NT2/D1 (cell line): ENCODE results near the gene PLEKHG5.
A peak's percentile ranks its signal among the peaks of the same experiment; 100 is the strongest.

ENCODE experiments used
- DNase-seq: peaks from one replicate; pipeline ENCODE4 v3.0.0-alpha.2; 2011; ENCODE audit warnings: low read depth, low spot score
- H3K27me3 ChIP-seq: 2 replicates; pipeline ENCODE4 v1.6.0; 2011; ENCODE audit warnings: mild to moderate bottlenecking; ENCODE audit not compliant: insufficient read length, insufficient read depth
- H3K36me3 ChIP-seq: 2 replicates; pipeline ENCODE4 v1.6.1; 2011; ENCODE audit warnings: mild to moderate bottlenecking, low read length, mixed read lengths; ENCODE audit not compliant: insufficient read depth, insufficient read length
- H3K4me1 ChIP-seq: 2 replicates; pipeline ENCODE4 v1.5.1; 2011; ENCODE audit not compliant: insufficient read depth, insufficient read length
- H3K4me3 ChIP-seq: 2 replicates; pipeline ENCODE4 v1.5.1; 2011; ENCODE audit warnings: low read depth; ENCODE audit not compliant: insufficient read length
- H3K9ac ChIP-seq: 2 replicates; pipeline ENCODE4 v1.6.0; 2011; ENCODE audit warnings: low read depth; ENCODE audit not compliant: insufficient read length
- H3K9me3 ChIP-seq: 2 replicates; pipeline ENCODE4 v1.5.1; 2011; ENCODE audit warnings: mild to moderate bottlenecking, low read length; ENCODE audit not compliant: insufficient read depth
- SUZ12 ChIP-seq: IDR thresholded peaks from 2 replicates; pipeline ENCODE4 v1.6.1; 2011; ENCODE audit not compliant: insufficient read length, insufficient read depth; ENCODE audit errors: extremely low read depth
- YY1 ChIP-seq: IDR thresholded peaks from 2 replicates; pipeline ENCODE4 v1.6.1; 2011; ENCODE audit not compliant: insufficient read length, insufficient read depth
- ZNF274 ChIP-seq: IDR thresholded peaks from 2 replicates; pipeline ENCODE4 v1.6.1; 2011; ENCODE audit warnings: mild to moderate bottlenecking, low read depth, low read length

The PLEKHG5 gene, protein sequence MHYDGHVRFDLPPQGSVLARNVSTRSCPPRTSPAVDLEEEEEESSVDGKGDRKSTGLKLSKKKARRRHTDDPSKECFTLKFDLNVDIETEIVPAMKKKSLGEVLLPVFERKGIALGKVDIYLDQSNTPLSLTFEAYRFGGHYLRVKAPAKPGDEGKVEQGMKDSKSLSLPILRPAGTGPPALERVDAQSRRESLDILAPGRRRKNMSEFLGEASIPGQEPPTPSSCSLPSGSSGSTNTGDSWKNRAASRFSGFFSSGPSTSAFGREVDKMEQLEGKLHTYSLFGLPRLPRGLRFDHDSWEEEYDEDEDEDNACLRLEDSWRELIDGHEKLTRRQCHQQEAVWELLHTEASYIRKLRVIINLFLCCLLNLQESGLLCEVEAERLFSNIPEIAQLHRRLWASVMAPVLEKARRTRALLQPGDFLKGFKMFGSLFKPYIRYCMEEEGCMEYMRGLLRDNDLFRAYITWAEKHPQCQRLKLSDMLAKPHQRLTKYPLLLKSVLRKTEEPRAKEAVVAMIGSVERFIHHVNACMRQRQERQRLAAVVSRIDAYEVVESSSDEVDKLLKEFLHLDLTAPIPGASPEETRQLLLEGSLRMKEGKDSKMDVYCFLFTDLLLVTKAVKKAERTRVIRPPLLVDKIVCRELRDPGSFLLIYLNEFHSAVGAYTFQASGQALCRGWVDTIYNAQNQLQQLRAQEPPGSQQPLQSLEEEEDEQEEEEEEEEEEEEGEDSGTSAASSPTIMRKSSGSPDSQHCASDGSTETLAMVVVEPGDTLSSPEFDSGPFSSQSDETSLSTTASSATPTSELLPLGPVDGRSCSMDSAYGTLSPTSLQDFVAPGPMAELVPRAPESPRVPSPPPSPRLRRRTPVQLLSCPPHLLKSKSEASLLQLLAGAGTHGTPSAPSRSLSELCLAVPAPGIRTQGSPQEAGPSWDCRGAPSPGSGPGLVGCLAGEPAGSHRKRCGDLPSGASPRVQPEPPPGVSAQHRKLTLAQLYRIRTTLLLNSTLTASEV

GRCh38 chr1:6491480-6491962 is at the start of gene PLEKHG5:
Gene PLEKHG5 (minus strand): TSS chr1:6491667. CDS start chr1:6477571, 14,096 bp downstream.
- Histone ChIP-seq H3K36me3 (no peaks in the 10 kb centered on the region), H3K9me3 (no peaks in the 10 kb centered on the region), H3K4me3 (peak within 1 kb of the TSS; percentile 79), H3K4me1 (peaks cover 27% of the 10 kb centered on the region), H3K27me3 (no peaks in the 10 kb centered on the region), H3K9ac (peak within 1 kb of the TSS; percentile 91)
- TF ChIP-seq SUZ12 (no peak), ZNF274 (no peak), YY1 (no peak)
- no peak for DNase-seq

- H3K4me3 ChIP-seq: no peak overlapping the region
- H3K9ac ChIP-seq: no peak overlapping the region
- no peaks in the 10 kb centered on the region for H3K27me3 ChIP-seq
- H3K4me1 ChIP-seq: no peaks in the 10 kb centered on the region
- no peak for TF ChIP-seq YY1
- H3K9me3 ChIP-seq: no peaks in the 10 kb centered on the region
- DNase-seq: no peak
- peaks cover 45% of the 10 kb centered on the region for H3K36me3 ChIP-seq
Observed at GRCh38 chr1:6538956-6539355, 47.5 kb upstream of the PLEKHG5 start.

DNA sequence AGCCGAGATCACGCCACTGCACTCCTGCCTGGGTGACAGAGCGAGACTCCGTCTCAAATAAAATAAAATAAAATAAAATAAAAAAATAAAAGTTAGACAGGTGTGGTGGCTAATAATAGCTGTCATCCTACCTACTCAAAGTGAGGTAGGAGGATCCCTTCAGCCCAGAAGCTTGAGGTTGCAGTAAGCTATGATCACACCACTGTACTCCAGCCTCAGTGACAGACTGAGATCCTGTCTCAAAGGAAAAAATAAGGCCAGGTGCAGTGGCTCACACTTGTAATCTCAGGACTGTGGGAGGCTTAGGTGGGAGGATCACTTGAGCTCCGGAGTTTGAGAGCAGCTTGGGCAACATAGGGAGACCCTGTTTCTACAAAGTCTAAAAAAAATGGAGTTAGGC is 44.8 kb upstream of the PLEKHG5 start:
- H3K4me1 ChIP-seq: no peaks in the 10 kb centered on the region
- H3K4me3 ChIP-seq: no peak overlapping the region
- H3K9me3 ChIP-seq: no peaks in the 10 kb centered on the region
- H3K36me3 ChIP-seq: peaks cover 60% of the 10 kb centered on the region
- no peaks in the 10 kb centered on the region for H3K27me3 ChIP-seq
- TF ChIP-seq YY1 (no peak), SUZ12 (no peak), ZNF274 (no peak)
- DNase-seq: no peak
- no peak overlapping the region for H3K9ac ChIP-seq

DNA sequence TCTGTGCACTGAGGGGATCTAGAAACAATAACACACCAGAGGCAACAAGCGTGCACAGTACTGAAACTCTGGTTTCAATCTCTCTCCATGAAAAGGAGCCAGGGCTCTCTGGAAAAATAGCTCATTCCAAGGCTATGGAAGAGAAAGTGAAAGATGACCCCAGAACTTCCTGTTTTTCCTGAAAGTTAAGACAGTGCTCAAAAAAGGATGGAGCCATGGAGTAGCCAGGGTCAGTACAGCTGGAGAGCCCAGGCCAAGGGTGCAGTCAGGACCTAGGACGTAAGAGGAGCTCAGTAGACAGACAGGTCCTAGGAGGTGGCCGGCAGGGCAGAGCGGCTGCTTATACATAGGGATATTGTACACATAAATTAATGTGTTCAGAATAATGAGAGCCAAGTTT is 43.7 kb upstream of the PLEKHG5 start:
- Histone ChIP-seq H3K27me3 (no peaks in the 10 kb centered on the region), H3K36me3 (peaks cover 64% of the 10 kb centered on the region), H3K4me3 (no peak overlapping the region), H3K9ac (no peak overlapping the region), H3K9me3 (no peaks in the 10 kb centered on the region), H3K4me1 (no peaks in the 10 kb centered on the region)
- no peak for DNase-seq
- TF ChIP-seq YY1: no peak
- no peak for TF ChIP-seq ZNF274
- no peak for TF ChIP-seq SUZ12

DNA sequence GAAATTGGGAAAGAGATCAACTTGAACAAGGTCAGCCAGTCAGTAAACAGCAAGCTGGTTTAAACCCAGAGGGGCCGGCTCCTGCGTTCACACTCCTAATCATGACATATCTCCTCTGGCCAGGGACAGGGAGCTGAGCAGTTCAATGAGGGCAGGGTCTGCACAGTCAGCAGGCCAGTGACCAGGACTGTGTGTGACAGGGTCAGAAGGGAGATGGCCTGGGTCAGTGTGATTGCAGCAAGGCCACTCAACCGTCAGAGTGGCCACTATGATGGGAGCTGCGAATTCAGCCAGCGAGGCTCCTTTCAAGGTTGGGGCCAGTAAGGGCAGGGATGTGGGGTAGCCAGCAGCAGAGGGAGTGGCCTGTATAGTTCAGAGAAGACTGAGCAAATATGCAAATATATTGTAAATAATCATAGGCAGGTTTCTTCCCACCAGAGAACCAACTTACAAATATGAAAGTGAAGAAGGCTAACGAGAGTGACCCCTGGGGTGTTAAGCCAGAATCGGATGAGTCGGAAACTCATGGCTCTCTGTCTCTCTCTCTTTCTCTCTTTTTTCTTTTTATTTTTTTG is 42.9 kb upstream of the PLEKHG5 start:
- Histone ChIP-seq H3K36me3 (peaks cover 66% of the 10 kb centered on the region), H3K27me3 (no peaks in the 10 kb centered on the region), H3K4me3 (no peak overlapping the region), H3K4me1 (no peaks in the 10 kb centered on the region), H3K9me3 (no peaks in the 10 kb centered on the region), H3K9ac (no peak overlapping the region)
- no peak for DNase-seq
- TF ChIP-seq ZNF274: no peak
- no peak for TF ChIP-seq SUZ12

DNA sequence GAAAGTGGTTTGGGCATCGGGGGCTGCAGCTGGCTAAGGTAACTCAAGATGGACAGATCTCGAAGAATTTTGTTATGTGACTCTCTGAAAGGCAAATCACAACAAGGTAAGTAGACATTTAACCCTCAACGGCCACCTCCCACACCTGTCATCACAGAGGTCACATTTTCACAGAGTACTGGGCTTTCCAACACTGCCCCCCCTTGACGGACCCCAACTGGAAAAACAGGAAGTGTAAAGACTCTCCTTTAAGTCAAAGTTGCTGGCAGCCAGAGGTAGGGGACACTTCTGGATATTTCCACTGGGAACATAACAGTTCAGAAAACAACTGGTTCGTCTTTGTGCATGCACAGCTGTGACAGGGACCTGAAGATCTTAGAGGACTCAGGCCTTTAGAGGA is 40.5 kb upstream of the PLEKHG5 start:
- H3K9me3 ChIP-seq: no peaks in the 10 kb centered on the region
- DNase-seq: no peak
- no peaks in the 10 kb centered on the region for H3K4me1 ChIP-seq
- H3K4me3 ChIP-seq: no peak overlapping the region
- no peak overlapping the region for H3K9ac ChIP-seq
- TF ChIP-seq YY1: no peak
- TF ChIP-seq SUZ12: no peak
- TF ChIP-seq ZNF274: no peak
- no peaks in the 10 kb centered on the region for H3K27me3 ChIP-seq
- peaks cover 74% of the 10 kb centered on the region for H3K36me3 ChIP-seq
